Inflammatory macrophage (primary cell): Measurements from ENCODE around the gene UBE2F.
"Not testable (repeated sequence)": the region's sequence is repeated elsewhere in the genome, so short reads cannot be mapped to it uniquely, and the experiment has no call there.

ENCODE experiments used
- DNase-seq, 2 donors: peaks; one replicate each; pipeline ENCODE4 v3.0.0-alpha.2; 2020 to 2022

UBE2F gene

DNA sequence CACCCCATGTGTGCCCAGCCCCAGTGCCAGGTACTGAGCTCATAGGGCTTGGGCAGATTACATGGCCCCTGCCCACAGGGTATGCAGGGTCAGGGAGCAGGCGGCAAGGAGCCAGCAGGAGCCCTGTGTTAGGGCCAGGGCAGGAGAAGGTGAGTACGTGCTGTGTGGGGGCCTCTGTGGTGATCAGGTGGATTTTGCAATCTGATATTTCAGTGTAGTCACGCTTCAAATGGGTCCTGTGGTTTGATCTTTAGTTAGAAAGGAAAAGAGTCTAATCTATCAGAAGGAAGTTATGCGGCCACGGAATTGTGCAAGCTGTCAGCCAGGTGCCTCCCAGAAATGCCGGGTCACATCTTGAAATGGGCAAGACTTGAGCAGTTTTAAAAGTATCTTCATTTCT, 13.9 kb downstream of the UBE2F start:
- no peak for DNase-seq

GRCh38 chr2:237981621-237982020, 14.8 kb downstream of the UBE2F start:
- DNase-seq: not testable (repeated sequence)

DNA sequence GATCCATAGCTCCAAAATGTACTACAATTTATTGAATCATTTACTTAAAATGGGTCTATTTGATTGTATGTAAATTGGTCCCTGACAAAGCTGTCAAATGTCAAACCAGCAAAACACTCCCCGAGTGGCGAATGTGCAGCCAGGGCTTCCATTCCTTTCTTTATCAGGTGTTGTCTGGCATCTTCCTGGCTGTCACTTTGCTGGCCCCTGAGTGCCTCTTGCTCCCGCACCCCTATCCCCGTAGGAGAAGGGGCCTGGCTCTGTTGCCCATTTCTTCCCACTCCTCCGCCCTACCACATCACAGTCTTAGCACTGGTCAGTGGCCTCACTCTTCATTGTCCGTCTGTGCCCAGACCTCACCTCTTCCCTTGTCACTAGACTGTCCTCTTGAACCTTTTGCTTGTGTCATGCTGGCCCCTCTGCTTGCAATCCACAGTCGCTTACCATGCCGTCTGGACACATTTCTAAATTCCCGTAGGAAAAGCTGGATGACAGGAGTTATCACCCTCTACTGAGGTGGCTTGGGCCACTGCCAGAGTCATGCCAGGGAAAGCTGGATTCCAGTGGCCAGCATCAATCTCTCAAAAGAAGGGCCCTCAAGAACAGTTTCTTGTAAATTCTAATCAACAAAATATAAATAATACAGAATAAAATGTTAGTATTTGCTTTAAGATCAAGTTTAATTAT, 15.4 kb downstream of the UBE2F start:
- no peak for DNase-seq

DNA sequence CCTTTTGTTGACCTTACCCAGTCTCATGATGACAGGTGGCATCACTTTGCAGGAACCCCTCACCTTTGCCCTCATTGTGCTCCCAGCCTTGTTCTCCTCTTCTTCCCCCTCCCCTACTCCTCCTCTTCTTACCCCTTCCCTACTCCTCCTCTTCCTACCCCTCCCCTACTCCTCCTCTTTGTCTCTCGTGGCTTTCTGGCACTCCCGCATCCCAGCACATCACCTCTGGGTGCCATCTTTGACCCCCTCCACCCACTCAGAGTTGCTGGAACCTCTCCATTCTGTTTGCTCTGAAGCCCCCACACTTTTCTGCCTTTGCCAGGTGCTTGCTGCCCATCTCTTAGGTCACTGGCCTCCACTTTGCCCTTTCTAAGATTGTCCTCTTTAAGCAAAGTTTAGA, 17.1 kb downstream of the UBE2F start:
- no peak for DNase-seq

DNA sequence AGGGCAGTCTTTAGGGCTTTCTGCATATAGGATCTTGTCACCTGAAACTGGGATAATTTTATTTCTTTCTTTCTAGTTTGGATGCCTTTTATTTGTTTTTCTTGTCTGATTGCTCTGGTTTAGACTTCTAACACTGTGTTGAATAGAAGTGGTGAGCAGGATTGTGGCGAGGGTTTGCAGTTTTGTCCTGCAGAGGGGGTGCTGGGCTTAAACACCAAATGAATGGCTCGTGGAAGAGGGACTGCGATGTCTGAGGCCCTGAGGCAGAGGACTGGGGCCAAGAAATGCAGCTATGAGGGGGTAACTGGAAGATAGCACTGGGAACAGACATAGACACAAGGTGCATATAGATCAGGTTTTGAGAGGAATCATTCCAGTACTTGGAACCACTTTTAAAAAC, 20.5 kb downstream of the UBE2F start:
- no peak for DNase-seq

DNA sequence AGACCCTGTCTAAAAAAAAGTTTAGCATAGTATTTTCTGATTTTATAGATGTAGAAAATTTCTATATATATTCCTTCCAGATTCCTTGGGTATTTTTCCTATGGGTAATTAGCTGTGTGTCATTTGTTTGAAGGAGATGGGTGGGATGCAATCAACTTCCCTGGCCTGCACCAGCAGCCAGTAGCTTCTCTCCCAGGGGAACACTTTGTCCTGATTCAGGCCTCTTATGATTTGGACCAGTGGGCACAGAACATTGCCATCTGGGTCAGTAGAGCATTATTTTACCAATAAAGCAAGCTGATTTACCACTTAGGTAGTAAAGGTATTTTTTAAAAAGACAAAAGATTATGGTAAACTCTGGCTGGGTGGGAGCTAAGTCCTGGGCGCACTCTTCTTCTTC, 26.9 kb downstream of the UBE2F start:
- DNase-seq: no peak

- no peak for DNase-seq
Observed at GRCh38 chr2:237995036-237995435, 28.2 kb downstream of the UBE2F start.

- no peak for DNase-seq
Observed at GRCh38 chr2:237996021-237996593, 29.3 kb downstream of the UBE2F start.

- no peak for DNase-seq
Observed at GRCh38 chr2:237997521-237997920, 30.7 kb downstream of the UBE2F start.

DNA sequence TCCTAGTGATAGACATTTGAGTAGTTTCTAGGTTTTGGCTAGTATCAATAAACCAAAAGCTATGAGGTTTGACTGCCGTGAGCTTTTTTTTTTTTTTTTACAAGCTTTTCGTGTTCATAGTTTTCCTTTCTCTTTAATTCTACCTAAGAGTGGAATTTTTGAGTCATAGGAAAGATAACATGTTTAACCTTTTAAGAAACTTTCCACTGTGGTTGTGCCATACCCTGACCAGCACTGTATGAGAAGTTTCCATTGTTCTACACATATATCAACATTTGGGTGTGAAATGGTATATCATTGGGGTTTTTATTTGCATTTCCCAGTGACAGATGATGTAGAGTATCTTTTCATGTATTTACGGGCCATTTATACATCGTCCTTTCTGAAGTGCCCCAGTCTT, 31.7 kb downstream of the UBE2F start:
- DNase-seq: no peak

DNA sequence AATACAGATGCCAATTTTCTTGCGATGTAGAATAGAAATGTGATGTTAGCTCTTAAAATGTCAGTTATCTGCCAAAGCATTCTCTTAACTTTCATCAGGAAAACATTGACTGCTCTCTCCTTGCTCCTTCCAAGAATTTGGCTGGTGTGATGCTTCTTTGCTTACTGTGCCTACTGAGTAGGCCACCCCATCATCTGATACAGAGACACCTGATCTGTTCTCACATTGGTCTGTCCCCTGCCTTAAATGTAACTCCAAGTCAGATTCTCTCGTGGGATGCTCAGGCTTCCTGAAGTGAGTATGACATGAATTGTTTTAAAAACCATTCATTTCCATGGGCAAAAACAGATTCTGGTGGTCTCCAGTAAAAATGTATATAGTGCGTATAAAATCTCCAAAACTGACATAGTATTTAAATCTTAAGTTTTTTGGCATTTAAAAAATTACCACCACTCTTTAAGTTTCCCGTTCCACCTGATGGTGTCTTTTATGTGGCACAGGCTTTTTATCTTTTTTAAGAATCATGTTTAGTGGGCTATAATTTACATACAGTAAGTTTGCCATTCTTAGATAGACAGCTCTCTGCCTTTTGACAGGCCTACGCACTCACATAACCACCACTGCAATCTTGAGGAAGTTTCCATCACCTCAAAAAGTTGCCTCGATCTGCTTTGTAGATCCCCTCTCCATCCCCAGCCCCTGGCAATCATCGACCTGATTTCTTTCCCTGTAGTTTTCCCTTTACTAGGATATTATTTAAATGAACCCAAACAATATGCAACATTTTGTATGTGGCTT, 36.6 kb downstream of the UBE2F start:
- no peak for DNase-seq

GRCh38 chr2:238004077-238004830, 37.4 kb downstream of the UBE2F start:
- DNase-seq: no peak

DNA sequence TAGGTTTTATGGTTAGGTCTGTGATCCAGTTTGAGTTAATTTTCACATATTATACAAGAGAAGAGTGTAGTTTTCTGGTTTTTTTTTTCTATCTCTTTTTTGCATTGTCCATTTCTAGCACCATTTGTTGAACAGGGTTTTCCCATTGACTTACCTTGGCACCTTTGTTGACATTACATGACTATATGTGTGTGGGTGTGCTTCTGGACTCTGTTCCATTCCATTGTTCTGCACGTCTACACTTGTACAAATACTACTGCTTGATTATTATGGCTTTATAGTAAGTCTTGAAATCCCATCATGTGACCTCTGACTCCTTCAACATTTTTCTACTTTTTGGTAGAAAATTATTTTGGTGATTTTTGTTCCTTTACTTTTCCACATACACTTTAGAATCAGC, 38.7 kb downstream of the UBE2F start:
- no peak for DNase-seq

- DNase-seq: peak; percentile 9 to 59
Observed at GRCh38 chr2:238006510-238006909, 39.7 kb downstream of the UBE2F start.

DNA sequence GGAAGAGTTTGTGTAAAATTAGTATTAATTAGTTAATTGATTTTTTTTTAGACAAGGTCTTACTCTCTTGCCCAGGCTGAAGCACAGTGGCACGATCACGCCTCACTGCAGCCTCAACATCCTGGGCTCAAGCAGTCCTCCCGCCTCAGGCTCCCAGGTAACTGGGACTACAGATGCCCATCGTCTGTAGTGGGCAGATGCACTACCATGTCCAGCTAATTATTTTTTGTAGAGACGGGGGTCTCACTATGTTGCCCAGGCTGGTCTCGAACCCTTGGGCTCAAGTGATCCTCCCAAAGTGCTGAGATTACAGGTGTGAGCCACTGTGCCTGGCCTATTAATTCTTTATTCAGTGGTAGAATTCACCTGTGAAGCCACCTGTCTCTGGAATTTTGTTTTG, 41.1 kb downstream of the UBE2F start:
- DNase-seq: no peak

DNA sequence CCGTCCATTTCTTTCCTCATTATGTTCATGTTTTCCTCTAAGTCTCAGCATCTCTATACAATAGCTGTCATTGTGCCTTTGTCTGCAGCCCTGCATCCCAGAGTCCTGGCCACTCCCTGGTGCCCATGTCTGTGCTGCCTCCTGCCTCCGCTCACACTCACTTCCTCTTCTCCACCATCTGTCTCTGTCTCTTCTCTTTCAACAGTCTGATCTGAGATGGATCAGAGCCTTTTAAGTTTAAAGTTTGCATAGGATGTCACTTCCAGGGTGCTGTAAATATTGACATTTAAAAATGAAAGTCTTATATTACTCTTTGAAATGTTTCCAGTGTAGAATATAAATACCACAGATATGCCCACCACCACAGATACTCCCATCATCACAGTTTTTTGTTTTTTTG, 42.7 kb downstream of the UBE2F start:
- peak in 1 of 2 donors; percentile 6 for DNase-seq

DNA sequence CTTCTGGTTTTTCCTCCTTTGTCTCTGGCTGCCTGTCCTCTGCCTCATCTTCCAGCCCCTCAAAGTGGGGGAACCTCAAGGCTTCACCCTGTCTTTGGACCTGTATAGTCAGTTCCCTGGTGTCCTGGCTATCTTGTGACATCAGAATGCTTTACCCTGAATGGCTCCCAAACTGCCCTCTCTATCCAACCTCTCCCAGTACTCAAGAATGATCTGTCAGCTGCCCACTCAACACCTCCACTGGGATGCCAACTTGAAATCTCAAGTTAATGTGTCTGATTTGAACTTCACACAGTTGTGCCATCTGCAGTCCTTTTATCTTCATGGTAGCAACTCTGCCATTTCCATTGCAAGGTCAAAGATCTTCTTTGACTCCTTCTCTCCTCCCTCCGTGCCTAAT, 43.8 kb downstream of the UBE2F start:
- no peak for DNase-seq

GRCh38 chr2:238013806-238014205, 47.0 kb downstream of the UBE2F start:
- DNase-seq: no peak

- DNase-seq: no peak
Observed at GRCh38 chr2:238015705-238016104, 48.9 kb downstream of the UBE2F start.

GRCh38 chr2:238016526-238016925, 49.7 kb downstream of the UBE2F start:
- DNase-seq: no peak

- DNase-seq: no peak
Observed at GRCh38 chr2:238019962-238020361, 53.1 kb downstream of the UBE2F start.

- DNase-seq: no peak
Observed at GRCh38 chr2:238020816-238021215, 54.0 kb downstream of the UBE2F start.

- DNase-seq: no peak
Observed at GRCh38 chr2:238021327-238021726, 54.5 kb downstream of the UBE2F start.
